Ovary (tissue), 9 donors: ENCODE data around the gene BRD4. TPM values are rescaled to one million over a fixed set of nuclear protein-coding genes. Genes with fewer than 3 reads are reported as not detected.
"Not testable (repeated sequence)": the region's sequence is repeated elsewhere in the genome, so short reads cannot be mapped to it uniquely, and the experiment has no call there.

Source experiments
- DNase-seq, 5 donors: peaks; one replicate each; pipeline ENCODE4 v3.0.0-alpha.2; 2019 to 2020
- H3K27ac ChIP-seq, 2 donors: fragments of 200-600 bp; one replicate each; pipeline versions ENCODE4 v1.5.1 to v1.8.0; 2019 to 2022
- H3K27me3 ChIP-seq: fragments of 200-600 bp; one replicate; pipeline ENCODE4 v1.8.0; 2022
- H3K36me3 ChIP-seq: fragments of 200-600 bp; sonication (generic); one replicate; pipeline ENCODE4 v1.5.1; 2019
- H3K4me1 ChIP-seq: one replicate; pipeline ENCODE4 v1.8.1; 2013; ENCODE audit warnings: mild to moderate bottlenecking, moderate library complexity; ENCODE audit not compliant: insufficient read depth
- H3K4me3 ChIP-seq: fragments of 200-600 bp; sonication (generic); one replicate; pipeline ENCODE4 v1.5.1; 2017
- H3K9me3 ChIP-seq, 2 donors: fragments of 200-600 bp in 1 of 2; sonication (generic) in 1 of 2; one replicate each; pipeline versions ENCODE4 v1.5.1 to v1.8.1; 2013 to 2019; ENCODE audit warnings: mild to moderate bottlenecking in 1 of 2, moderate library complexity in 1 of 2
- EP300 ChIP-seq: sonication (generic); formaldehyde crosslinking; IDR thresholded peaks from one replicate; pipeline ENCODE4 v1.6.1; 2017; ENCODE audit warnings: antibody characterized with exemption
- POLR2A ChIP-seq: fragments of 450-650 bp; IDR thresholded peaks from one replicate; pipeline ENCODE4 v1.6.1; 2017; ENCODE audit warnings: antibody characterized with exemption, mild to moderate bottlenecking, moderate library complexity
- WGBS, 3 donors: extraction: QIAGEN DNeasy Blood & Tissue Kit in 1 of 3; methylation state at CpG; one replicate each; pipeline versions ENCODE4 v1.1.5 to v1.1.7; 2013 to 2017; 5-methylcytosine and 5-hydroxymethylcytosine counted together
- intact Hi-C, 4 donors: fragments of 100-400 bp; cut with DNase I; formaldehyde crosslinking; loops; one replicate each; pipeline versions ENCODE4 v1.11.0 to v1.15.1; 2022 to 2023
- polyA plus RNA-seq, 2 donors: library from polyadenylated mRNA; stranded (reverse); fragments of 200-250 nt in 1 of 2; fragments of 350-450 nt in 1 of 2; fragmentation: Illumina TruSeq in 1 of 2; extraction: RNeasy Lipid Tissue Mini Kit (QIAGEN cat#74804) in 1 of 2; gene quantifications; one replicate each; pipeline ENCODE4 v1.2.3, GENCODE V29; 2013 to 2014
- total RNA-seq, 7 donors: library from RNA; depleted of rRNA in 2 of 7; stranded (reverse); fragments of >200 nt in 2 of 7; fragmentation: NEBNext Ultra II Directional in 3 of 7; extraction: Animal tissue kit (Norgen Biotek cat#: 25700) in 3 of 7; gene quantifications; one replicate each; pipeline versions ENCODE4 v1.1.0 to v1.2.4, GENCODE V29; 2016 to 2023
- TF ChIP-seq, protein P1 (sequence below), 3 donors: fragments of 450-650 bp in 2 of 3; fragments of 200-600 bp in 1 of 3; IDR thresholded peaks; one replicate each; pipeline versions ENCODE4 v1.5.1 to v1.8.0; 2016 to 2022; ENCODE audit warnings: antibody characterized with exemption in 3 of 3, mild to moderate bottlenecking in 1 of 3
- donor health status: DM: no; HTN: no; CAD: no; lungs with moderate emphysema.
- donor health status: DM: no; HTN: no; CAD: no.
- donor health status: Bipolar disorder and iron deficiency.
- donor health status: DM: yes; HTN: yes; CAD: no.
- donor health status: DM: no; HTN: no; CAD: no.
- donor health status: DM: yes; HTN: yes; CAD: no.

BRD4 gene
- total and polyA plus RNA-seq, 9 donors: 19.6 to 127 (median 90.4) TPM

- 87 to 92% (median 89%) methylated on average over 6 of the region's 6 CpGs for WGBS, 3 donors
Observed at GRCh38 chr19:15365264-15365663, 32.9 kb upstream of the BRD4 start.

DNA sequence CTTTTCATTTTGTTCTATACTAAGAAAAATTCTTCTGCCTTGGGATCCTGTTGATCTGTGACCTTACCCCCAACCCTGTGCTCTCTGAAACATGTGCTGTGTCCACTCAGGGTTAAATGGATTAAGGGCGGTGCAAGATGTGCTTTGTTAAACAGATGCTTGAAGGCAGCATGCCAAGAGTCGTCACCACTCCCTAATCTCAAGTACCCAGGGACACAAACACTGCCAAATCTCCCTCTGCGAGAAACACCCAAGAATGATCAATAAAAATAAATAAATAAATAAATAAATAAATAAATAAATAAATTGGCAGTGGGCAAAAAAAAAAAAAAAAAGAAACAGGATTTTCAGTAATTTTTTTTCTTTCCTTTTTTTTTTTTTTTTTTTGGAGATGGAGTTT is 31.5 kb upstream of the BRD4 start:
- intact Hi-C loops, H3K27ac ChIP-seq, H3K4me1 ChIP-seq, H3K27me3 ChIP-seq, H3K9me3 ChIP-seq, DNase-seq, H3K4me3 ChIP-seq, H3K36me3 ChIP-seq: not testable (repeated sequence)
- 46 to 47% (median 46%) methylated on average over 3 of the region's 3 CpGs for WGBS, 3 donors

More at GRCh38 chr19:15365264-15365663, 32.9 kb upstream of the BRD4 start:
- Histone ChIP-seq H3K9me3 (no peaks in the 10 kb centered on the region), H3K4me3 (no peak overlapping the region), H3K36me3 (no peaks in the 10 kb centered on the region), H3K27ac (no peak overlapping the region), H3K27me3 (no peaks in the 10 kb centered on the region), H3K4me1 (no peaks in the 10 kb centered on the region)
- TF ChIP-seq POLR2A: no peak
- TF ChIP-seq EP300: no peak
- TF ChIP-seq, protein P1, sequence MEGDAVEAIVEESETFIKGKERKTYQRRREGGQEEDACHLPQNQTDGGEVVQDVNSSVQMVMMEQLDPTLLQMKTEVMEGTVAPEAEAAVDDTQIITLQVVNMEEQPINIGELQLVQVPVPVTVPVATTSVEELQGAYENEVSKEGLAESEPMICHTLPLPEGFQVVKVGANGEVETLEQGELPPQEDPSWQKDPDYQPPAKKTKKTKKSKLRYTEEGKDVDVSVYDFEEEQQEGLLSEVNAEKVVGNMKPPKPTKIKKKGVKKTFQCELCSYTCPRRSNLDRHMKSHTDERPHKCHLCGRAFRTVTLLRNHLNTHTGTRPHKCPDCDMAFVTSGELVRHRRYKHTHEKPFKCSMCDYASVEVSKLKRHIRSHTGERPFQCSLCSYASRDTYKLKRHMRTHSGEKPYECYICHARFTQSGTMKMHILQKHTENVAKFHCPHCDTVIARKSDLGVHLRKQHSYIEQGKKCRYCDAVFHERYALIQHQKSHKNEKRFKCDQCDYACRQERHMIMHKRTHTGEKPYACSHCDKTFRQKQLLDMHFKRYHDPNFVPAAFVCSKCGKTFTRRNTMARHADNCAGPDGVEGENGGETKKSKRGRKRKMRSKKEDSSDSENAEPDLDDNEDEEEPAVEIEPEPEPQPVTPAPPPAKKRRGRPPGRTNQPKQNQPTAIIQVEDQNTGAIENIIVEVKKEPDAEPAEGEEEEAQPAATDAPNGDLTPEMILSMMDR (IDR thresholded peaks at IDR 0.05): no peak
- no peak for DNase-seq
- intact Hi-C loops: no loop called here

DNA sequence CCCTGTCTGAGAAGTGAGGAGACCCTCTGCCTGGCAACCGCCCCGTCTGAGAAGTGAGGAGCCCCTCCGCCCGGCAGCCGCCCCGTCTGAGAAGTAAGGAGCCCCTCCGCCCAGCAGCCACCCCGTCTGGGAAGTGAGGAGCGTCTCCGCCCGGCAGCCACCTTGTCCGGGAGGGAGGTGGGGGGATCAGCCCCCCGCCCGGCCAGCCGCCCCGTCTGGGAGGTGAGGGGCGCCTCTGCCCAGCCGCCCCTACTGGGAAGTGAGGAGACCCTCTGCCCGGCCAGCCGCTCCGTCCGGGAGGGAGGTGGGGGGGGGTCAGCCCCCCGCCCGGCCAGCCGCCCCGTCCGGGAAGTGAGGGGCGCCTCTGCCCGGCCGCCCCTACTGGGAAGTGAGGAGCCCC is 30.7 kb upstream of the BRD4 start:
- H3K27me3 ChIP-seq, H3K27ac ChIP-seq, H3K9me3 ChIP-seq, H3K36me3 ChIP-seq, H3K4me1 ChIP-seq, DNase-seq, H3K4me3 ChIP-seq, intact Hi-C loops: not testable (repeated sequence)
- WGBS, 3 donors: 98% methylated on average over 14 to 30 of the region's 30 CpGs; no CpG with 5 or more reads in 1 of the 3 donors

GRCh38 chr19:15360015-15360414 is 27.7 kb upstream of the BRD4 start:
- H3K4me1 ChIP-seq, DNase-seq, intact Hi-C loops, H3K36me3 ChIP-seq, H3K9me3 ChIP-seq, H3K27me3 ChIP-seq, H3K27ac ChIP-seq, H3K4me3 ChIP-seq: not testable (repeated sequence)
- 41 to 60% (median 58%) methylated on average over 4 of the region's 4 CpGs for WGBS, 3 donors

- intact Hi-C loops: no loop called here
- Histone ChIP-seq H3K27ac (no peak overlapping the region), H3K9me3 (no peaks in the 10 kb centered on the region), H3K4me3 (no peak overlapping the region), H3K4me1 (no peaks in the 10 kb centered on the region), H3K27me3 (no peaks in the 10 kb centered on the region), H3K36me3 (no peaks in the 10 kb centered on the region)
- no peak for TF ChIP-seq POLR2A
- TF ChIP-seq, protein P1 (IDR thresholded peaks at IDR 0.05): no peak
- TF ChIP-seq EP300: no peak
- no peak for DNase-seq
- 83 to 89% (median 88%) methylated on average over 3 of the region's 3 CpGs for WGBS, 3 donors
Observed at GRCh38 chr19:15358918-15359317, 26.6 kb upstream of the BRD4 start.

DNA sequence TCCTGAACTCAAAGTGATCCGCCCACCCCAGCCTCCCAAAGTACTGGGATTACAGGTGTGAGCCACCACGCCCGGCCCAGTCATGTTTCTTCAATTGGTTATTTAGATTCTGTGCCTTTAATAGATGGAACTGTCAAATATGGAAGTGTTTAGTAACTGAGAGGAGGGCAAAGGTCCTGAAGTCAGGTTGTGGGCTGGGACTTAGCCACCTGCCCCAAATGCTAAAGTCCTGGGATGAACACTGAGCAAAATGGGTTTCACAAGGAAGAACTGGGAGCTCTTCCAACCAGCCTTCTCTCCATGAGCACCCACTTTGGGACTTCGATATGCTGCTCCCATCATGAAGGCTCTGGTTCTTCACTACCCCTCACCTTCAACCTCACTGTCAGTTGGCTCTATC is 25.6 kb upstream of the BRD4 start:
- H3K36me3 ChIP-seq: no peaks in the 10 kb centered on the region
- H3K27me3 ChIP-seq: no peaks in the 10 kb centered on the region
- intact Hi-C loops: no loop called here
- no peaks in the 10 kb centered on the region for H3K9me3 ChIP-seq
- no peak overlapping the region for H3K4me3 ChIP-seq
- H3K27ac ChIP-seq: no peak overlapping the region
- no peak for TF ChIP-seq POLR2A
- no peak for TF ChIP-seq EP300
- TF ChIP-seq, protein P1 (IDR thresholded peaks at IDR 0.05): no peak
- 97 to 100% (median 98%) methylated on average over 4 of the region's 4 CpGs for WGBS, 3 donors
- H3K4me1 ChIP-seq: no peaks in the 10 kb centered on the region
- no peak for DNase-seq
